CD4-positive, alpha-beta T cell treated with Interferon alpha-2 for 1 hour (primary cell): Measurements from ENCODE around the gene CEACAM7.
"Not testable (repeated sequence)": the region's sequence is repeated elsewhere in the genome, so short reads cannot be mapped to it uniquely, and the experiment has no call there.

Source experiments
- DNase-seq, 2 donors: peaks; one replicate each; pipeline ENCODE4 v3.0.0-alpha.2; 2020 to 2022

CEACAM7 gene

GRCh38 chr19:41688098-41688497 lies at the start of gene CEACAM7:
Gene CEACAM7 (minus strand): TSS chr19:41688270. CDS start chr19:41688165, 105 bp downstream.
- DNase-seq: no peak

DNA sequence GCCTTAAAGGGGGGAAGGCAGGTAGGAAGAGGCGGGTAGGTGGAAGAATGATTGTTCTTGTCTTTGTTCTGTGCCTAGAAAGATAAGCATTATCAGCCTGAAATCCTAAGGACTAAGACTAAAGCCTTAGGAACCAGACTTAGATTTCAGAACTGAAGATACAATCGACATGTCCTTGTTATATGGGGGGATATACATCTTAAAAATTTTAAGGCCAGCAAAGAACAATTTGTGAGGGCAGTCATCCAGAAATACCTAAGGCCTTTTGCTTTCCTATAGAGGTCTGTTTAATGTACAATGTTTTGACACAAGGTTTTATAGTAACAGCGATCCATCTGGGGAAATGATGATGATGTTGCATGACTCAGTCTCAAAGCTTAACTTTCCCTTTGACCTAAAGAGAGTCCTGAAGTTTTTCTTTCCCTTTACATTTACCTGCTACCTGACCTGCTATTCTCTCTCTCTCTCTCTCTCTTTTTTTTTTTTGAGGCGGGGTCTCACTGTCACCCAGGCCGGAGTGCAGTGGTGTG lies 47.1 kb upstream of the CEACAM7 start:
- DNase-seq: no peak

GRCh38 chr19:41734585-41734984 lies 46.5 kb upstream of the CEACAM7 start:
- DNase-seq: no peak

DNA sequence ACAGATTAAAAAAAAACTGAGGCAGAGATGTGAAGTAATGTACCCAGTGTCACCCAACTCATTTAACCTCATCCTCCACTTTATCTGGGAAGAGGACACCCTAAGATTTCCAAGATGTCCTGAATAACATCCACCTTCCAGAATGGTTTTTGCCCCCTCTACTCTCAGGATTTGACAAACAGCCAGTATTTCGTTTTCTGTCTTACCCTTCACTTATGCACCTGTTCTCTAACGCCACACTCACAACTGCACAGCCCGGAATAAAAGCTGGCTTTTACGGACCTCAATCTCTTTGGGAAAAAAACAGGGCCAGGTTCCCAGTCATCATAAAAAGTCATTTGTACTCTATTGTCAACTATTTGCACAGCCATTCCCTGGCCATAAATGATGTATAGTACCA lies 46.1 kb upstream of the CEACAM7 start:
- DNase-seq: no peak

GRCh38 chr19:41726493-41726892 lies 38.4 kb upstream of the CEACAM7 start:
- DNase-seq: no peak

DNA sequence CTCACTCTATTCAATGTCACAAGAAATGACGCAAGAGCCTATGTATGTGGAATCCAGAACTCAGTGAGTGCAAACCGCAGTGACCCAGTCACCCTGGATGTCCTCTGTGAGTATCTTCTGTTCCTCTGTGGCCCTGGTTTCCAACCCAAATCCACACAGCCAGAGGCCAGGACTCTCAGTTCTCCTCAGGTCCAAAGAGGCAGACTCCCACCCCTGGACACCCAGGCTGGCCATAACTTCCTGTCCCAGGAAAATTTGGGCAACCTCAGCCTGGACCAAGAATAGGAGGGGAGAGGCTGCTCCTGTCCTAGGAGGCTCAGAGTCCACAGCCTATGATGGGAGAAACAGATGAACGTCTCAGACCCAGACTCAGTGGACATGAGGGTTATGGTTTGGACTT lies 32.0 kb upstream of the CEACAM7 start:
- no peak for DNase-seq

- DNase-seq: no peak
Observed at GRCh38 chr19:41718761-41719160, 30.7 kb upstream of the CEACAM7 start.

- DNase-seq: no peak
Observed at GRCh38 chr19:41714598-41714997, 26.5 kb upstream of the CEACAM7 start.

DNA sequence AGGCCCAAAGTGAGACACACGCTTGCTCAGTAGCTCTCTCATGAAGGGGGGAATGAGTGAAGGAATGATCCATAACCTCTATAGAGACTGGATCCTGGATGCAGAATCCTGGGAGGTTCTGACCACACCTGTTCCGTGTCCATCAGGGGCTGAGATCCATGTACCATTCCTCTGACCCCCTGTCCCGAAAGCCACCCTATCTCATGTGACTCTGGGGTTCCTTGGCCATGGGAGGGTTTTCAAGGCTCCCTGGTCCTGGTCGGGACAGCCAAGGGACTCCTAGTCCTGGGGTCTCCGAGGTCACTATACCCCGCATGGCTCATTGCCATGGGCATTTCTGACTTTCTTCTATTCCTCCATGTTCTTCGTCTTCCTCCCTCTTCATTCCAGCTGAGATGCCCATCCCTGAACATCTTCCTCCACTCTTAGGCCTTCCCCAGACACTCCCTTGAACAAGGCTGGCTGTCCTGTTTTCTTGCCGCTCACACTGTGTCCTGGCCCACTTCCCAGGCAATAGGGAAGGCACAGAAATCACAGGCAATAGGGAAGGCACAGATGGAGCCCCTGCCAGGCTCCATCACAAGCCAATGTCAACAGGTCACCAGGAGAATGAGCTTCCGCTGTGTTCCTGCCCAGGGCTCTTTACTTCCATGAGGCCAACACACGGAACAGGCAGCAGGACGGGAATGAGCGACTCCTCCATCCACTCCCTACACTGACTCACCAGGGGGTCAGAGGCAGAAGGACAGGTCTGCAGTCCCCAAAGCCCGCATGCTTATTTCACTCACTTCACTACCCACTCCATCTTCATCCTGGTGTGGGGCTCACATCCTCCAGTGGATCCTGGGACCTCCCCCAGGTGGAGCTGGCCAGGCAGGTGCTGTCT lies 23.5 kb upstream of the CEACAM7 start:
- DNase-seq: no peak

- DNase-seq: no peak
Observed at GRCh38 chr19:41709951-41710645, 22.0 kb upstream of the CEACAM7 start.

GRCh38 chr19:41709516-41709915 lies 21.4 kb upstream of the CEACAM7 start:
- not testable (repeated sequence) for DNase-seq

DNA sequence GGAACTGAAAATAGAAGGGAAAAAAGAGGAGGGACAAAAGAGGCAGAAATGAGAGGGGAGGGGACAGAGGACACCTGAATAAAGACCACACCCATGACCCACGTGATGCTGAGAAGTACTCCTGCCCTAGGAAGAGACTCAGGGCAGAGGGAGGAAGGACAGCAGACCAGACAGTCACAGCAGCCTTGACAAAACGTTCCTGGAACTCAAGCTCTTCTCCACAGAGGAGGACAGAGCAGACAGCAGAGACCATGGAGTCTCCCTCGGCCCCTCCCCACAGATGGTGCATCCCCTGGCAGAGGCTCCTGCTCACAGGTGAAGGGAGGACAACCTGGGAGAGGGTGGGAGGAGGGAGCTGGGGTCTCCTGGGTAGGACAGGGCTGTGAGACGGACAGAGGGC lies 20.4 kb upstream of the CEACAM7 start, which contains the start of gene CEACAM5:
CEACAM5 (plus strand) TSS at position 146 of the 400 bp plus-strand sequence; CDS start at position 252, 106 bp downstream.
- DNase-seq: no peak

DNA sequence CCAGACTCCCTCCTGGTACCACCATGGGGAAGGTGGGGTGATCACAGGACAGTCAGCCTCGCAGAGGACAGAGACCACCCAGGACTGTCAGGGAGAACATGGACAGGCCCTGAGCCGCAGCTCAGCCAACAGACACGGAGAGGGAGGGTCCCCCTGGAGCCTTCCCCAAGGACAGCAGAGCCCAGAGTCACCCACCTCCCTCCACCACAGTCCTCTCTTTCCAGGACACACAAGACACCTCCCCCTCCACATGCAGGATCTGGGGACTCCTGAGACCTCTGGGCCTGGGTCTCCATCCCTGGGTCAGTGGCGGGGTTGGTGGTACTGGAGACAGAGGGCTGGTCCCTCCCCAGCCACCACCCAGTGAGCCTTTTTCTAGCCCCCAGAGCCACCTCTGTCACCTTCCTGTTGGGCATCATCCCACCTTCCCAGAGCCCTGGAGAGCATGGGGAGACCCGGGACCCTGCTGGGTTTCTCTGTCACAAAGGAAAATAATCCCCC lies 19.9 kb upstream of the CEACAM7 start:
- DNase-seq: no peak

DNA sequence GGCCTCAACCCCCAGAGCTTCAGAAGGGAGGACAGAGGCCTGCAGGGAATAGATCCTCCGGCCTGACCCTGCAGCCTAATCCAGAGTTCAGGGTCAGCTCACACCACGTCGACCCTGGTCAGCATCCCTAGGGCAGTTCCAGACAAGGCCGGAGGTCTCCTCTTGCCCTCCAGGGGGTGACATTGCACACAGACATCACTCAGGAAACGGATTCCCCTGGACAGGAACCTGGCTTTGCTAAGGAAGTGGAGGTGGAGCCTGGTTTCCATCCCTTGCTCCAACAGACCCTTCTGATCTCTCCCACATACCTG lies 19.4 kb upstream of the CEACAM7 start:
- no peak for DNase-seq

DNA sequence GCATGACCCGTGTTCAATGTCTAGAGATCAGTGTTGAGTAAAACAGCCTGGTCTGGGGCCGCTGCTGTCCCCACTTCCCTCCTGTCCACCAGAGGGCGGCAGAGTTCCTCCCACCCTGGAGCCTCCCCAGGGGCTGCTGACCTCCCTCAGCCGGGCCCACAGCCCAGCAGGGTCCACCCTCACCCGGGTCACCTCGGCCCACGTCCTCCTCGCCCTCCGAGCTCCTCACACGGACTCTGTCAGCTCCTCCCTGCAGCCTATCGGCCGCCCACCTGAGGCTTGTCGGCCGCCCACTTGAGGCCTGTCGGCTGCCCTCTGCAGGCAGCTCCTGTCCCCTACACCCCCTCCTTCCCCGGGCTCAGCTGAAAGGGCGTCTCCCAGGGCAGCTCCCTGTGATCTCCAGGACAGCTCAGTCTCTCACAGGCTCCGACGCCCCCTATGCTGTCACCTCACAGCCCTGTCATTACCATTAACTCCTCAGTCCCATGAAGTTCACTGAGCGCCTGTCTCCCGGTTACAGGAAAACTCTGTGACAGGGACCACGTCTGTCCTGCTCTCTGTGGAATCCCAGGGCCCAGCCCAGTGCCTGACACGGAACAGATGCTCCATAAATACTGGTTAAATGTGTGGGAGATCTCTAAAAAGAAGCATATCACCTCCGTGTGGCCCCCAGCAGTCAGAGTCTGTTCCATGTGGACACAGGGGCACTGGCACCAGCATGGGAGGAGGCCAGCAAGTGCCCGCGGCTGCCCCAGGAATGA lies 18.9 kb upstream of the CEACAM7 start:
- peak; percentile 56 to 68 for DNase-seq

GRCh38 chr19:41705393-41706174 lies 17.5 kb upstream of the CEACAM7 start:
- peak in 1 of 2 donors; percentile 18 for DNase-seq

DNA sequence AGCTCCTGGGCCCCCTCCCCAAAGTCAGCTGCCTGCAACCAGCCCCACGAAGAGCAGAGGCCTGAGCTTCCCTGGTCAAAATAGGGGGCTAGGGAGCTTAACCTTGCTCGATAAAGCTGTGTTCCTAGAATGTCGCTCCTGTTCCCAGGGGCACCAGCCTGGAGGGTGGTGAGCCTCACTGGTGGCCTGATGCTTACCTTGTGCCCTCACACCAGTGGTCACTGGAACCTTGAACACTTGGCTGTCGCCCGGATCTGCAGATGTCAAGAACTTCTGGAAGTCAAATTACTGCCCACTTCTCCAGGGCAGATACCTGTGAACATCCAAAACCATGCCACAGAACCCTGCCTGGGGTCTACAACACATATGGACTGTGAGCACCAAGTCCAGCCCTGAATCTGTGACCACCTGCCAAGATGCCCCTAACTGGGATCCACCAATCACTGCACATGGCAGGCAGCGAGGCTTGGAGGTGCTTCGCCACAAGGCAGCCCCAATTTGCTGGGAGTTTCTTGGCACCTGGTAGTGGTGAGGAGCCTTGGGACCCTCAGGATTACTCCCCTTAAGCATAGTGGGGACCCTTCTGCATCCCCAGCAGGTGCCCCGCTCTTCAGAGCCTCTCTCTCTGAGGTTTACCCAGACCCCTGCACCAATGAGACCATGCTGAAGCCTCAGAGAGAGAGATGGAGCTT lies 15.7 kb upstream of the CEACAM7 start:
- DNase-seq: no peak

DNA sequence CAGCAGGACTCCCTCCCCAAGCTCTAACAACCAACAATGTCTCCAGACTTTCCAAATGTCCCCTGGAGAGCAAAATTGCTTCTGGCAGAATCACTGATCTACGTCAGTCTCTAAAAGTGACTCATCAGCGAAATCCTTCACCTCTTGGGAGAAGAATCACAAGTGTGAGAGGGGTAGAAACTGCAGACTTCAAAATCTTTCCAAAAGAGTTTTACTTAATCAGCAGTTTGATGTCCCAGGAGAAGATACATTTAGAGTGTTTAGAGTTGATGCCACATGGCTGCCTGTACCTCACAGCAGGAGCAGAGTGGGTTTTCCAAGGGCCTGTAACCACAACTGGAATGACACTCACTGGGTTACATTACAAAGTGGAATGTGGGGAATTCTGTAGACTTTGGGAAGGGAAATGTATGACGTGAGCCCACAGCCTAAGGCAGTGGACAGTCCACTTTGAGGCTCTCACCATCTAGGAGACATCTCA lies 14.1 kb upstream of the CEACAM7 start:
- no peak for DNase-seq

GRCh38 chr19:41701401-41702075 lies 13.5 kb upstream of the CEACAM7 start:
- no peak for DNase-seq

DNA sequence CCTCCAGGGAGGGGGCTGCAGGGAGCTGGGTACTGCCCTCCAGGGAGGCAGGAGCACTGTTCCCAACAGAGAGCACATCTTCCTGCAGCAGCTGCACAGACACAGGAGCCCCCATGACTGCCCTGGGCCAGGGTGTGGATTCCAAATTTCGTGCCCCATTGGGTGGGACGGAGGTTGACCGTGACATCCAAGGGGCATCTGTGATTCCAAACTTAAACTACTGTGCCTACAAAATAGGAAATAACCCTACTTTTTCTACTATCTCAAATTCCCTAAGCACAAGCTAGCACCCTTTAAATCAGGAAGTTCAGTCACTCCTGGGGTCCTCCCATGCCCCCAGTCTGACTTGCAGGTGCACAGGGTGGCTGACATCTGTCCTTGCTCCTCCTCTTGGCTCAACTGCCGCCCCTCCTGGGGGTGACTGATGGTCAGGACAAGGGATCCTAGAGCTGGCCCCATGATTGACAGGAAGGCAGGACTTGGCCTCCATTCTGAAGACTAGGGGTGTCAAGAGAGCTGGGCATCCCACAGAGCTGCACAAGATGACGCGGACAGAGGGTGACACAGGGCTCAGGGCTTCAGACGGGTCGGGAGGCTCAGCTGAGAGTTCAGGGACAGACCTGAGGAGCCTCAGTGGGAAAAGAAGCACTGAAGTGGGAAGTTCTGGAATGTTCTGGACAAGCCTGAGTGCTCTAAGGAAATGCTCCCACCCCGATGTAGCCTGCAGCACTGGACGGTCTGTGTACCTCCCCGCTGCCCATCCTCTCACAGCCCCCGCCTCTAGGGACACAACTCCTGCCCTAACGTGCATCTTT lies 12.5 kb upstream of the CEACAM7 start:
- no peak for DNase-seq
